ENCODE data around the gene LEKR1.
"Not testable (repeated sequence)": the region's sequence is repeated elsewhere in the genome, so short reads cannot be mapped to it uniquely, and the experiment has no call there.

Gene LEKR1

DNA sequence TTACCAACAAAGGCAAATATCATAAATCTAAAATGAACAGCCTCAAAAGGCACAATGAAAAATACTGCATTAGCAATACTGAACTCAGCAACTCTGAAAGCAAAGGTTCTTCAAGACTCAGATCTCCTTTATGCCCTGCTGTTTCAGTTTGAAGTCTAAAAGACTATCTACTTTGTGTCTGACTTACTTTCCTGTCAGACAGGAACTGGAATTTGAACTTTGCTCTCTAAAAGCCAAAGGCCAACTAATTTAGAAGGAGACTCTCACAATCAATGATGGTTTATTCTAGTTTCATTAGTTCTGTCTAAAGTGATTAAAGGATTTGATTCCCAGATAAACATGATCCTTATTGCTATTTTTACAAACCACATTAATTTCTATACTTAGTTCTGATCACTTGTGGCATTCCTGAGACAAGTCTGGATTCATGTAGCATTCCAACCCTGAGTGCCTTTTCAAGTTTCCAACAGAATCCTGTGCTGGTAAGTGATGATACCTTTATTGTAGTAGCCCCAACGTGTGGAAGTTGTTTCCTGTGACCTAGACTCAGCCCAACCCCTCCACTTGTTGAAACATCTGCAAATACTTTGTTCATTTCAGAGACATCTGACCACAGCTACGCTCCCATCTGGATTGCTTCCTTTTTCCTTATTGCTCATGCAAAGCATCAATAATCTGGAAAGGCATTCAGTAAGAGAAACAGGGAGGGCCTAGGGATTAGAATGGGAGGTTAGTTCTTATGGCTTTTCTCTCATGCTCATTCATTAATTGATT lies 14.9 kb upstream of the LEKR1 start:
- no peak for DNase-seq

DNA sequence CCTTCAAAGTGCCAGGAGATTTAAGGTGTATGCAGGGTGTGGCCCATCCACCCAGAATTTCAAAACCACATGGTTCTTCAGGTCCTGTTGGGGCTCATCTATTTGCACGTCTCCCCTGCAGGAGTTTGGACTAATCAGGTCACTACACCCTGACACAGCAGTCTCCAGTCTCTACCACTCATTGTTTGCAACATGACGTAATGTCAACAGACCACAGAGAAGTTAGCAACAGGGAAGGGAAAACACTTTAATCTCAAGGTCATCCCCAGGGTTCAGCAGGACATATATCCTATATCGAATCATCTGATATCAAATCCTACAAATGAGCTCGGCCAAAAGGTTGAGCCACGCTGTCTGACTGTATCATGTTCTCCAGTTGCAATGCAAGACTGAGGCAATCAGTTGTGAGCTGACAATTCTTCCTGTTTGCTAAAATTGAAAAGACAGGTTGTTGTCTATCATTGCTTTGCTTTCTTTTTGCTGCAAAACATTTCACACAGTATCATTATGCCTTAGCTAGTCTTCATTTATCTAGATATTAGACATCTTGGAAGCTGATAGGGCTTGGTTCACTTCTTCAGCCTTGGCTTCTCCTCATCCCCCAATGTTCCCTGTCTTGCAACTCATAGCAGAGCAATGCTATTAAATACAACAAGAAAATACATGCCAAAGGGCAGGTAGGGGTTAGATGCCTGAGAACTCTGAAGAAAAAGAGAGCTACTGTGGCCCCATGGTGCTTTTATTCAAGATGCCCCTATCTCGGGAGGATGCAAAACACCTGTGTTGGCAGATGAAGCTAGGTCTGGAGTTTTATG lies 13.4 kb upstream of the LEKR1 start:
- DNase-seq = no peak

DNA sequence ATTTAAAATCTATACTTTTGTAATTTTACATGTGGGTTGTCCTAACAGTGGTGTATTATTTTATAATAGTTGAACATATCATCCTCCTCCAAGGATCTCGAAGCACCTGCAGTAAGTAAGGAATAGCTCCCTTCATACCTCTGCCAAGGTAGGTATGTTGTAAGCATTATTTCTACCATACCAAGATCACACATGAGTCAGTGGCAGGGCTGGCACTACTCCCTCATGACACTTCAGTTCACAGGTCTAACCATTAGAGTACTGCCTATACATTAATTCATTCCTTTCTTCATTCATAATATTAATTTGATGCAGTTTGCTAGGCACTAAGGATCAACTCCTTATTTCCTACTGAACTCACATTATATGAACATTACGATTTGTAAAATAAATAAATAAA lies 11.9 kb upstream of the LEKR1 start:
- DNase-seq = no peak

DNA sequence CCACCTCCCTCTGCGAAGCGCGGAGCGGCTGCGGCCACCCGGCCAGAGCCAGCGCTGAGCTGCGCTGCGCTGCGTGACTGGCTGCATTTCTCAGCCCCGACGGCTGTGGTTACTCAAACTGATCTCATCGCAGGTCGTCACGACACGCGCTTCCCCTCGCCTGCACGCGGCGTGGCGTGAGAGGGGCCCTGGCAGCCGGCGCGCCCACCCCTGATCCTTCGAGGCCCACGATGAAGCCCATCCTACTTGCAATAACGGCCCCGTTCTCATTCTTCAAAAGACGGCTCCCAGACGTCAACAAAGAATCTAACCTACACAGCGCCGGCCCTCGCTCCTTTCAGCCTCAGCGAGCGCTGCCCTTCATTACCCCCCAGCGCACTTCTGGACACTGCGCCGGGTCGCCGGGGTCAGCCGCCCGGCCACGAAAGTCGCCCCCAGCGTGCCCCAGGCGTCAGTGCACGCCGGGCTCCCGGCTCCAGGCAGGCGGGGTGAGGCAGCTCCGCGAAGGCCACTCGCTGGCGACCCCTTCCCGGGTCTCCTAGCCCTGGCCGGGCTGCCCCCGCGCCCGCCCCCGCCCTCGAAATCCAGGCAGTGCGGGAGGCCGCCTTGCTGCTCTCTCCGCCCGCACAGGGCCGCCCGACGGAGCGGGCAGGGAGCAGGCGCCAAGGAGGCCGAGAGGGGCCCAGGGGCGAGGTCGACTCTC lies 9.9 kb upstream of the LEKR1 start:
- DNase-seq = no peak

DNA sequence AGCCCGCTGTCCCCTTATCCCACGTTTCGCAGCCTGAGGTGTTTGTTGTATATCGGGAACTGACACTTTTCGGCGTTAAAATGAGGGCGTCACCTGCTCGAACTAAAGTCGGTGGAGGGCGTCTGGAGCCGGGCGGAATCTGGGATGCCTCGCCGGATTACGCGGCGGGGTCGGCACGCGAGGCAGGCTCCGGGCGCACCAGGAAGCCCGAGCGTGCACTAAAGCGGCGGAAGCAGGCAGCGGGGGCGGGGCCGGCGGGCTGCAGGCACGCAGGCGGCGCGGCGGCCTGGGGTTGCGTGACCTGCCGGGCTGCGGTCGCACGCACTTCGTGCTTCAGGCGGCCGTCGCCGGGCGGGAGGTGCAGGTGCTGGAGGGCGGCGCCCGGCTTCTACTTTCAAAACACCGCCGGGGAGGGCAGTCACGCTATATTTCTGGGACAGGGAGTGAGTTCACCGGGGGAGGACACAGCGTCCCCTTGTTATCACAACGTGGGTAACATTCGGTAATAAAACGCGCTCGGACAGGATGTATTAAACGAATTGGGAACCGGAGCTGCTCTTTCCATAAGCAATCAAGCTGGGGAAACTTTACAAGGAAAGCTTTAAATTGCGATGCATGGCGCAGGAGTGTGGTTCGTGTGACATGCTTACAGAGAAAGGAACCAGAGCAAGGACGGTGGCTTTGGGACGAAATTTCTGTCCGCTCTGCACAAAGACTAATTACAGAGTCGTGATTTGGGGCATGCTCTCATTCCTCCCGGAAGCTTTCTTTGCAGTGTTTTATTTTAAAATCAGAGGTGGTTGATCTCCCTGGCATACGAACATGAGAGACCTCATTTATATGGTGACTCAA lies 9.1 kb upstream of the LEKR1 start:
- peak; percentile 64 for DNase-seq

DNA sequence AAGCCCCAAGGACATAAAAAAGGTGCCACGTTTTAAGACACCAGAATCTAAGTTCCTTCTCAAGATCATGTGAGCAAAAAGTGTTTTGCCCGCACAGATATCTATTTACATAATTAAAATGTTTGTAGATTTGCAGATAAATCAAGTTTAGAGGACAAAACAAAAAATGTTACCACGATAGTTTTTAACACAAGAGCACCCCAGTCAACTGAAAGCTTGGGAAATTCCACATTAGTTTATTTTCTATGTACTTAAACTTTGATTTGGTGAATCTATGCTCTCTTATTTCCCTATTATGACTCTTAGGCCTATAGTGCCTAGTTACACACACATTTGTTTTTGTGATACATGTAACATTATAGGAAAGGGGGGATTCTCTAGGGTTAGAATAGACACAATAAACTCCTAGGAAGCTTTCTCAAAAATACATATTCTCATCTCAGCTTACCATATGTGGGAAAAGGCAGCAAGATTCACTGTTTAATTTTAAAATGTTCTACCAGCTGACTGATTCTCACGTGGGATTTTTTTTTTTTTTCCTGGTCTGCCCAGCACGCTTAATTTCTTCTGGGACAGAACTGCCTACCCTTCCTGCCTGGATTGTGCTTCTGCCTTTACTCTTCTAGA lies 8.4 kb upstream of the LEKR1 start:
- no peak for DNase-seq

DNA sequence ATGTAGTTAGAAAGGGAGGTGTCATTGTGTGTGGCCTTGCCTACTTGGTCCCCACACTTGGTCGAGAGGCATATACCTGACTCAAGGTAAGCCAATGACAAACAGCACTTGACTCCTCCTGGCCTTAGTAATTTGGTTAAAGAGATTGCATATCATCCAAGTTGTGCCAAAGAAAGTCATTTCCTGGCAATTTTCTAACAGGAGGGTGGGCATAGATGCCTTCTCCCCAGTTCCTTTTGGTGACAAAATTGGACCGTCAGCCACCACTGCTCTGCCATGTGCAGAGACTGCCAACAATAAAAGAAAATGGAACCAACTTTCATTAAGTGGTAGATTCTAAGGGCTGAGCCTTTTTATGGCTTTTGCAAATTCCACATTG lies 7.9 kb upstream of the LEKR1 start:
- no peak for DNase-seq

DNA sequence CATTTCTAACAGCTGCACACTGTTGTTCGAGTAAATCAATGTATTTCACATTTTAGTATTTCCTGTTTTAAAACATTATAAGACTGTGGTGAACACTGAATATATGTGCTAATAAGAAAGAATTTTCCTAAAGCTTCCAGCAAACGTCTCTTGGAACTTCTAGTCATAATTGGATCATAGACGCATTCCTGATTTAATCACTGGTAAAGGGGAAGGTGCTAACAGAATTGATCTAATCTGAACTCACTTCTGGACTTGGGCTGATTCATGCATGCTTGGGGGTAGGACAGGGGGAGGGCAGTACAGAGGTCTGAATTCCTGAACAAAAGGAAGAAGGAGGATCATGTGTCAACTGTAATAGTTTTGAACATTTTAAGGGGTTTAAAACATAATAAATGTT lies 7.3 kb upstream of the LEKR1 start:
- no peak for DNase-seq

DNA sequence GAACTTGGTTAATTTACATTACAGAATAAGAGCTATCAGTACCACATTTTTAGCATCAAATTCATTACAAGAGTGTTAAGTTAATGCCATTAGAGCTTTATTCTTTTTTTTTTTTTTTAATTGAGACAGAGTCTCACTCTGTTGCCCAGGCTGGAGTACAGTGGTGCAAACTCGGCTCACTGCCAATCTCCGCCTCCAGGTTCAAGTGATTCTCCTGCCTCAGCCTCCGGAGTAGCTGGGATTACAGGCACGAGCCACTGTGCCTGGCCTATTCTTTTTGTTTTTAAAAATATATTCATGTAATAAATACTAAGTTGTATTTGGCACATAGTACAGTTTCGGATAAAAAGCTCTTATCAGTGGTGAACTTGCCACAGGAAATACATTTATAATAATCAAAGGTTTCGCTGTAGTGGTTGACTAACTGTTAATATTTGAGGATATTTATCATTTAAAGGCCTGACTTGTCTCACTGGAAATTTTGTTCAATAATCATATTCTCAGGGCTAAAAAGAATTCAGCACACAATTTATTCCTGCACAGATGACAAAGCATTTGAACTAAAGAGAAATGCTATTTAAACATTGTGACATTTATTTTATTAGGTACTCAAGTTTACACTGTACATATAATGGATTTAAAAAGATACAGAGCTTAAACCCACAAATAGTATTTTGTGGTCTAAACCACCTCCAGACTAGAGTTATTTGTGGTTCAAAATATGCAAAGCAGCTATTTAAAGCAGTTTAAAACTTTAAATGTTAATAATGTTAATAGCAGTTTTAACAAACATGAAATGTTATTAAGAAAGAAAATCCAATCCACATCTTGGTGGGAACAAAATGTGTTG lies 6.1 kb upstream of the LEKR1 start:
- DNase-seq = no peak

DNA sequence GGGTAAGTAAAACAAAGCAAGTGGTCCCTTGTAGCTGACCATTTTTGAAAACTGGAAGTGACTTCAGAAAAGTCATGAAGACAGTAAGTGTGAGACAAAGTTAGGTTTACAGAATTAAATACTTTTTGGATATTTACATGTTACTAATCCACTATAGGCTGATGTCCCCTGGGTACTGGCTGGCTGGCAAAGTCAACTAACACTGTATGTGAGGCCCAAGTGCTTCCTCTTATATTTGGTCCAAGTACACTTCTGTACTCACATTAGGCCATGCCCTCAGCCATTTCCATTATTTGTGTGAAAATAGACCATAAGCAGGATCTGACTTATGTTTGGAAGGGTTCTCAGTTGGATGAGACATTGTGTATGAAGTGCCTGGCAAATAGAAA lies 5.5 kb upstream of the LEKR1 start:
- DNase-seq = no peak

DNA sequence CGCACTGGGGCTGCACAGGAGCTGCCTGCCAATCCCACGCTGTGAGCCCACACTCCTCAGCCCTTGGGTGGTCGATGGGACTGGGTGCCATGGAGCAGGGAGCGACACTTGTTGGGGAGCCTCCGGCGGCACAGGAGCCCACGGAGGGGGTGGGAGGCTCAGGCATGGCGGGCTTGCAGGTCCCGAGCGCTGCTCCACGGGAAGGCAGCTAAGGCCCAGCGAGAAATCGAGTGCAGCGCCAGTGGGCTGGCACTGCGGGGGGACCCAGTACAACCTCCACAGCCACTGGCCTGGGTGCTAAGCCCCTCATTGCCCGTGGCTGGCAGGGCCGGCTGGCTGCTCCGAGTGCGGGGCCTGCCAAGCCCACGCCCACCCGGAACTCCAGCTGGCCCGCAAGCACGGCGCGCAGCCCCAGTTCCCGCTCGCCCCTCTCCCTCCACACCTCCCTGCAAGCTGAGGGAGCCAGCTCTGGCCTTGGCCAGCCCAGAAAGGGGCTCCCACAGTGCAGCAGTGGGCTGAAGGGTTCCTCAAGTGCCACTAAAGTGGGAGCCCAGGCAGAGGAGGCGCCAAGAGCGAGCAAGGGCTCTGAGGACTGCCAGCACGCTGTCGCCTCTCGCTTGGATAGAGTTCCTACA lies 3.4 kb upstream of the LEKR1 start:
- DNase-seq = not testable (repeated sequence)

DNA sequence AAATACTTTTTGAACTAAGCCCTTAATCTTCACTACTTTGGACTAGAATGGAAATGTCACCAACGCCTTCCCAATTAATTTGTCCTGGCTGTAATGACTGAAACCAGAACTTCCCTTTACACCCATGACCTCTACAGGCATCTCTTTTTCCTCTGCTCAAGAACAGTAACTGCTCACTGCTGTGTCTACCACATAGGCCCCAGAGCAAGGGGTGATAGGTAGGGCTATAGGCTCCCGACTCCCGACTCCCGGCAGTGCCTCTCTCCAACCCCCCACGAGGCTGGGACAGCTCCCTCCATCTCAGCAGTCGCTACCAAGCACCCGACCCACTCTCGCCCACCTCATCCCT lies 384 bp upstream of the LEKR1 start:
- no peak for DNase-seq

DNA sequence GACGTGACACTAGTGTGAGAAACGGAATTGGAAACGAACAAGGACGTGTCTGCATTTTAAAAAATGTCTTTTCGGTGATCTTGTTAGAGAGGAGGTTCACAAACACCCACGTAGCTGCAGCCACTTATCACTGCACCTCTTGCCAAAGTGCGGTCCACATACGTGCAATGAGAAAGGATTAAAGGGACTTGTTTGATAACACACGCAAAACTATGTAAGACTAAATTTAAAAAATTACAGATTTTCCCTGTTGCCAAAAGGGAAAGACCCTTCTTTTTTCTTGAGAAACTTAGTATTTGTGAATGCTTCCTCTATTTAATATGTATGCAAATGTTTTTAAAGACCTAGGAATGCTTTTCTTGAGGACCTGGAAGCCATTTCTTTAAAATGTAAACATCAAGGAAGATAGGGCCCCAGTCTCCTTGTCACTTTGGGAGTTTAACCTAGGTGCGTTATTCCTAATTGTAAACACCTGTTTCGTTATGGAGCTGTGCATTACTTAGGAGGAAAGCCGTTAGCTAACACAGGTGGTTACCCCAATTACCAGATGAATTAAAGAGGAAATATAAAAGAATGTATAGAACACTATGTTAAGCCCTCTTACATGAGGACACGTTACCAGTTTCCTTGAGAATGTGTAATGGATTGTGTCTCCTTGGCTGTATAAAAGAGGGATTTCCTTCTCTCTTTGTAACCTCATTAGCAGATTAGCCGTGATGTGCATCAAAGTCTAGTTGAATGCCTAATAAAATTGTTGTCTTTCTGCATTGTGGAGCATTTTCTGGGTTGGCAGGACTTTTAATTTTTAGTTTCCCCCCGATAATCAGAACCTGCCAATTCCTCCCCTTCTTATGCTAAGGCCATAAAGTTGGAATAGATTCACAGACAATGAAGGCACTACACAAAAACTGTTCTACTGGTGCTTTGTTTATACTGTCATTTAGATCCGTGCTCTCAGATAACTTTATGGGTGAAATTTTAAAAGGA lies 1.0 kb downstream of the LEKR1 start:
- no peak for DNase-seq

DNA sequence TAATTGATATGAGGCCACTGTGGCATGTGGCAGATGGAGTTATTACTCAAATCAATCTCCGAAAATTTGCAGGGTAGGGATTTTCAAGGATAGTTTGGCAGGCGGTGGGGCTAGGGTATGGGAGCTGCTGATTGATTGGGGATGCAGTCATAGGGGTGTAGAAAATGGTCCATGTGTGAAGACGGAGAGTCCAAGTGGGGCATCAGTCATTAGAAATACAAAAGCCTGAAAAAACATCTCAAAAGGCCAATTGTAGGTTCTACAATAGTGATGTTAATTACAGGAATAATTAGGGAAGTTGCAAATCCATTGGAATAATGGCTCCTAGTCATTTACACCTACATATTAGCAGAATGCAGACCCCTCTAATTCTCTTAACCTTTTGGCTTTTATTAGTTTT lies 4.9 kb downstream of the LEKR1 start:
- no peak for DNase-seq

DNA sequence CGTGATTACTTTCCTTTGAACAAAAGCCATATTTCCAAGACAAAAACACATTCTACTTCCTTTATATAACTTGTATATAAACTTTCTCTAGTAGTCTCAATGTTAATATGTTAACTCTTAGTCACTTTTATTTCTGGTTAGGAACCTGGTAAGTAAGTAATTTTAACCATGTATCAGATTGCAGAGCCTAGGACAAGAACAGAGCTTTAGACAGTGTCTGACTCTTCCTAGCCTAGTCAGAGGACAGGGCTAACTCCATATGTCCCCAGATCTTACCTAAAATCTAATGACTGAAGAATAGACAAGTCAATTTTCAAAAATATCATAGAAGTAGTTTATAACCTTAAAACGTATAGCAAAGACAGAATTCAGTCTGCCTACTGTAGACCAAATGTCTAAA lies 8.3 kb downstream of the LEKR1 start:
- no peak for DNase-seq

DNA sequence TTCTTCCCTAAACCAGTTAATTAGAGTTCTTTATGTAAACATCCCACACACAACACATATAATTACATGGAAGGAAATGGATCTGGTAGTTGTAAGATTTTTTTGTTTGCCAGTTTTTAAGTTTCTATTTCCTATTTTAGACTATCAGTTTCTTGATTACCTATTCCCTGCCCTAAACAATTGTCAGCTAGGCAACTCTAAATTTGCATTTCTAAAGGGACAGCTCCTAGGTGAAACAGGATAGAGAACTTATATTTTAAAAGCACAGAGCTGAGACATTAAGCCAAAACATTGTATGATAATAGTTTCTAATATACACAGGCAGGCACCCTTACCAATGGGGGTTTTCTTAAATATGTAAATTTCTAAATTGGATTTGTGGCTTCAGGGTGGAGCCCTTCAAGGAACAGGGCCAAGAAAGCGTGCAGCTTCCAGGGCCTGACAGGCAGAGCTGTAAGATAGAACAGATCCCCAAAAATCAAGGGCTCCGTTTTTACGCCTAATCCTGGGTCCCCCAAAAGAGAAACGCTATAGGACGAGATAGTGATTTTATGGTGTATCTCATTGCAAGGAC lies 8.9 kb downstream of the LEKR1 start:
- no peak for DNase-seq

DNA sequence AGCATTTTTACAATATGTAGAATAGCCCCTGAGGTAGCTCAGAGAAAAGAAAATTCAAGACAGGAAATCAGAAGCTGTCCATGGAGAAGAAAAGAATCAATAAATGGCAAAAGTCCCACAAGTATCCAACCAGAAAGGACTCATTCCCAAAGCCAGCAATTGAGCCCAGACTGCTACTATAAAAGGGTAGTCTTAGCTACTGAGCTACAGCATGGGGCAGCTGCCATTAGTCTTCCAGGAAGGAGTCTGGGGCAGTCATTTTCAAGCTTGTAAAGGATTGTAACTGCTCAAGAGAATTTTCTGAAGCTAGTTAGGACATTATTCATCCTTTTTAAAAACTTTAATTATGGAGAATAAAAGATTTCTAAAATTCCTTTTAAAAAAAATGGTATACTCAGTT lies 10.5 kb downstream of the LEKR1 start:
- no peak for DNase-seq

DNA sequence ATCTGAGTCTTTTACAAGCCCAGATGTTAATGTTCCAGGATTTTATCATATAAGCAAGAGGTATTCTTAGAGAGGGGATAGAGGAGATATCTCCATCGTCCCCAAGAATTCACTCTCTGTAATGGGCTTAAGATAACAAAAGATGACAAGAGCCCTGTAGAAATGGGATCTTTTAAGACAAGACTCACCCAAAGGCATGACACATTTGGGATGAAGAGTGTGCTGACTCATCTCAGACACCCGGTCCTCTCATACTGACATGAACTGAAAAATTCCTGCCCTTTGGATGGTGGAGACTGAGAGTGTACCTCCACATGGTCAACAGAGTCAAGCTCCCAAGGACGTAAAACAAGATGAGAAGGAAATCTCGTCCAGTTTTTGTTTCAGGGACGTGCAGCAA lies 11.0 kb downstream of the LEKR1 start:
- DNase-seq = no peak

DNA sequence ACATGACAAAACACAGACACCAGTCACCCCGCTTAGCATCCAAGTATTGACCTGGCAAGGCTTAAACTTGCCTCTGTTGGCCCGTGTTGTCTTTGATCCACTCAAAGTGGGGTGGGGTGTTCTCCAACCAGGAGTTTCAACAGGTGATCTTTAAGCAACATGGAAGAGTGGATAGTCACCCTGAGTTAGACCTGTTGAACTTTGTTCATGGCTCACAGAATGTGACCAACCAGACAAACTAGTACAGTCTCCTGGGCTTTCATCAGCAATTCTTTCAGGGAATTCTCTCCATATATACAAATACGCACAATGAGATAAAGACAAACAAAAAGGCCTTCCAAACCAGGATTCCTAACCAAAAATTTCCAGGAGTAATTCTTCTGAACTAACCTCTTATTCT lies 11.9 kb downstream of the LEKR1 start:
- DNase-seq = no peak
